CD4-positive, alpha-beta T cell treated with Interferon alpha-2 for 1 hour (primary cell): Measurements from ENCODE around the gene KRTAP4-11.
"Not testable (repeated sequence)": the region's sequence is repeated elsewhere in the genome, so short reads cannot be mapped to it uniquely, and the experiment has no call there.

Source experiments
- DNase-seq, 2 donors: peaks; one replicate each; pipeline ENCODE4 v3.0.0-alpha.2; 2020 to 2022

The KRTAP4-11 gene

DNA sequence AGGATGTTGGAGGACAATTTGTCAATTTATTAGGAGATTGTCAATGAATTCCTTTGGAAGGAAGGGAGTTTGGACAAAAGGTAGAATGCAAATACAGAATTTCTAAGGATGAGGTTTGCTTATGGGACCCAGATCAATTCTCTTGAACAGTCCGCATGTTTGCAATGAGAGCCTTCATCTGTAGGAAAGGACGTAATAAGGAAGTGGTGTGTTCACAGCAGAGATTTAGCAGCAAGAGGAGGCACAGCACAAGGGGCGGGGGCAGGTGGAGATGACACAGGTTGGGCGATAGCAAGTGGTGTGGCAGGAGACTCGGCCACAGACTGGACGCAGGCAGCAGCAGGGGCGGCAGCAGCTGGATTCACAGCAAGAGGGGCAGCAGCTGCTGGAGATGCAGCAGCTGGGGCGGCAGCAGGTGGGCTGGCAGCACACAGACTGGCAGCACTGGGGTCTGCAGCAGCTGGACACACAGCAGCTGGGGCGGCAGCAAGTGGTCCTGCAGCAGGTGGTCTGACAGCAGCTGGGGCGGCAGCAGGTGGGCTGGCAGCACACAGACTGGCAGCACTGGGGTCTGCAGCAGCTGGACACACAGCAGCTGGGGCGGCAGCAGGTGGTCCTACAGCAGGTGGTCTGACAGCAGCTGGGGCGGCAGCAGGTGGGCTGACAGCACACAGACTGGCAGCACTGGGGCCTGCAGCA lies 5.3 kb upstream of the KRTAP4-11 start:
- DNase-seq = not testable (repeated sequence)

DNA sequence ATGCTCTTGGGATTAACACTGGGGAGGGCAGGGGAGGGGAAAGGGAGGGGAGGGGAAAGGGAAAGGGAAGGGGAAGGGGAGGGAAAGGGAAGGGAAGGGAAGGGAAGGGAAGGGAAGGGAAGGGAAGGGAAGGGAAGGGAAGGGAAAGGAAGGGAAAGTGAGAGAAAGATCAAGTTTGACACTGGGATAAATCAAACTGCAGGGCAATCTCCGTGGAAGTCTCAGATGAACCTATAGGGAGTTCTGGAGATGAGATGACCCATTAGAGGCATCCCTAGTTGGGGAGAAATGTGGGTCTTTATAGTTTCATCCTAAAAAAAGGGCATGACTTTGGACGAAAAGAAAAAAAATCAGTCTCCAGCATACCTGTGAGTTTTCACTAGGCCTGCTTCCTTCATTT lies 3.6 kb upstream of the KRTAP4-11 start:
- no peak for DNase-seq

DNA sequence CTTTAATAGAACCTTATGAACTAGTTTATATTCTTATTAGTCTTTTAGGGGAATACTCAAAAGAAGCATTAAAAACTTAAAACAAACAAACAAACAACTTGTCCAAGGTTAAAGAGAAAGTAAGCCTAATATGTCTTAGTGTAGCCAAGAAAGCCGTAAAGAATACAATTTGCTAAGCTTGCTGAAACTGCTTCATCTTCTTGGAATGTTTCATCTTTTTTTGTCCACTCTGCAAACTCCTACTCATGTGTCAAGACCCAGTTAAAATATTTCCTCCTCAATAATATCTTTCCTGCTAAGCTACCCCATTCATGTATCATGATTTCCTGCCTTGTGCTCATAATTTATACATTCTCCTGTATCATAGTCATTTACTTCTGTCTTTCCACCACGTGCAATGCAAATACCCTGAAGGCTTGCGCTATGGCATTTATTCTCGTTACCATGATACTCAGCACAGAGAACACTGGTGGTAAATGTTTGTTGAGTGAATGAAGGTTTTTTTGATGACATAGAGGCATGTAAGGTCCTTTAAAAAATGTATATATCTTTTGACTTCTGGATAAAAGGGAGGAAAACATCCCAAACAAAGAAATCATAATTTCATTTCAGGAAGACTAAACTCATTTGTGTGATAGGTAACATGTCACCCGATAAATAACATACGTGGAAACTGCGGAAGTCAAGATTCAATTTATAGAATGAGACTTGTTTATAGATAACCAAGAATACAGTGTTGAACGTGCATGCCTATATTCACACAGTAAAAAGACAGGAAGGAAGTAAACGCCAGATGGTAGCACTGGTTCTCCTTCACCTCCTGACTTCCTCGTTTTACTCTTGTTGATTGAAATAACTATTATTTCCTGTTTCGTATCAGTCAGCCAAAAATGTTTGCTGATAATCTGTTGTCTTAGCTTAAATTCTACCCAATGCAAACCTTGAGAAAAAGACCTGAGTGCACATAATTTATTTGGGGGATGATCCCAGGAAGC lies 1.8 kb upstream of the KRTAP4-11 start:
- peak; percentile 24 to 35 for DNase-seq

DNA sequence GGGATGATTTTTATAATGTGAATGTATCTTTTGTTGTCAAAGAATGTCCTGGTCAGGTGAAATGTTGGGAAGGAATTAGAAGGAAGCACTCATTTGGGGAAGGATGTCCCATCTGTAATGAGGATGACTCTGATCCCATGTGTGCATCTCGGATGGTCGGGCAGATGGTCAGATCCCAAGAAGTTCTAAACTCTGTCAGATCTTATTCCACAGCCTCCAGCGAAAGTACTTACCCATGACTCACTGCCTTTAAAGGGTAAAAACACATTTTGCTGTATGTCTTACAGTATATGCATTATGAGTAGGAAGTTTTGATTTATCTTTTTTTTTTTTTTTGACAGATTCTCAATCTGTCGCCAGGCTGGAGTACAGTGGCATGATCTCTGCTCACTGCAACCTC lies 548 bp upstream of the KRTAP4-11 start:
- DNase-seq = no peak

DNA sequence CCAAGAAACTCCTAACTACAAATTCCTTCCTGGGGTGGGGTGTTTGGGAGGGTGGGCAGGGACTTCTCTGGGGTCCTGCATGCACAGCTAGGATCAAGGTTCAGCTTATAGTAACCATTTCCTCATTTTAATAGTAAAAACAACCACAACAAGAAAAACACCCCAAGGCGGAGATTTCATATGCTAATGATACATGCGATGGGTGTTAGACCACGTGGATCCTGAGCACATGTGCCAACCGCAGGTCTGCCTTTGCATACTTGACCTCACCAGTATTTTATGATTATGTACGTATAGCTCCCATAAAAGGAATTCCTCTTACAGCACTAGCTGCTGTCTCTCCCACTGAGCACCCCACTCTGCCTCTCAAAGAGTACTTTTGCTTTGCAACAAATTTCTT lies 1.9 kb downstream of the KRTAP4-11 start:
- peak in 1 of 2 donors; percentile 33 for DNase-seq

DNA sequence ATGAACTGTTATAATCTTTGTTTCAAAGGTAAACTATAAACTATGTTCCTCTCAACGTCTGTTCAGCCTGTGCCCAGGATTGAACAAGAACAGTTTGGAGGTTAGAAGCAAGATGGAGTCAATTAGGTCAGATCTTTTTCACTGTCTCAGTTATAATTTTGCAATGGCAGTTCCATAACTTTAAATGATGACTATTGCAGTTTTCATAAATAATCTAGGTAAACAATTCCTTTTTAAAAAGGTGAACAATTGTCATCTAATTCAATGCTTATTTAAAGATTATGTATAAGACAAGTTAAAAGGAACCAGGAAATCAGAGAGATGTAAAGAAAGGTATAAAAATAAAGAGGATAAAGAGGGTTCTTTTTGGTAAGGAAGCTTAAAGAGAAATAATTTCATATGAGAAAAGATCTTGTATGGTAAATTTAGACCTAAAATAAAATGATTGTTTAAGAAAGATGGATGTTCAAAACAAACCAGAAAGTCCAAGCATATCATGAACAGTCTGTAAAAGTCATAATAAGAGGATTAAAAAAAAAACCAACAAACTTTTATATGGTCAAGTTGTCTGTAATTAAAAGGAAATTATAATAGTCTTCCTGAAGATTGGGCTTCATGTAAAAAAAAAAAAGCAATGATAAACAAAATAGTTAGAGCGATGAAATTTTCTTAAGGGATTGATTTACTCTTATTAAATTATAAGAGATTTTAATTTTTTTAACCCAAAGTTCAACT lies 6.9 kb downstream of the KRTAP4-11 start:
- no peak for DNase-seq

DNA sequence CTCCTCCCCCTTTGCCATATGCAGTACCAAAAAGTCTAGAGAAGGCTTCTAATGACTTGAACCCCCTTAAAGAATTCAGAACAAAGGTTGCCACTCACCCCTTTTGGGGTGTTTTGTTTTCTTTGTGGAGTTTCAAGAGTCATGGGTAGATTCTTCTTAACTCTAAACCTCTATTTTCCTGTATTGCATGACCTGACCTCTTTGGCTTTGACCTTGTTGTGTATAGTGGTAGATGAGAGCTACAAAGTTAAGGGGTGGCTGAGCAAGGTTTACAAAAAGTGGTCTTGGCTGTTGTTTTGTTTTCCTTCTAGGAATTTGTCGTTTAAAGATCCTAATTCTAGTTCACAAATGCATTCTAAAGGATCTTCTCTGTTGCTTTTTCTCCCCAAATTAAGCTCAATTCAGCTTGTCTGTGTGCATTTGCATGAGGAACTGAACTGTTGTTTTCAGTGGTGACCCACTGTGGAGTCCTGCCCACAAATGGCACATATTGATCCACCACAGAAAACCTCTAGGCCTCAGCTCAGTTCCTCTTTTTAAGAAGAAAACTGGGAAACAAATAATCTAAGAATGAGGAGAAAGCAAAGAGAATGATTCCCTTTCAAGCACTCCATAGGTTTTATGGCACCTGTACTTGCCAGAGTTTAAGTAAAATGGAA lies 9.3 kb downstream of the KRTAP4-11 start:
- not testable (repeated sequence) for DNase-seq

DNA sequence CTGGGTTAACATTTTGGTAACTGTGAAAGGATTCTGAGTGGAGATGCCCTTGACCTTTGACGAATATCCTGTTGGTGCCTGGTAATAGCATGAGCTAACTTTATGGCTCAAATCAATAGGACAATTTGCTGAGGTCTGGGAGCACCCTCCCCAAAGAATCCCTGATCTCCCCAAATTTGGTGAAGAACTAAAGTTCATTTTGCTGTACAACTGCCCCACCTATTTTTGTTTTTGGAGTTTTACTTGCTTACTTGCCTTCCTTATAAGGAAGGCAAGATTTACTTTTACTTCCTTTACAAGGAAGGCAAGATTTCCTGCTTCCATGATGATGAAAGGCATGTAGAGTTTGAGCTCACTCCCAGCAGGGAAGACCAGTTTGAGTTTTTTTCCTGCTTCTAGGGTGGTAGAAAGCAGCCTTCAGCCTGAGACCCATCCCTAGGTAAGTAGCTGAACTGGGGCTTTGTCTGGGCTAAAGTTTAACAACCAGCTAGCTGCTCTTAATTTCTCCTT lies 10.2 kb downstream of the KRTAP4-11 start:
- no peak for DNase-seq

DNA sequence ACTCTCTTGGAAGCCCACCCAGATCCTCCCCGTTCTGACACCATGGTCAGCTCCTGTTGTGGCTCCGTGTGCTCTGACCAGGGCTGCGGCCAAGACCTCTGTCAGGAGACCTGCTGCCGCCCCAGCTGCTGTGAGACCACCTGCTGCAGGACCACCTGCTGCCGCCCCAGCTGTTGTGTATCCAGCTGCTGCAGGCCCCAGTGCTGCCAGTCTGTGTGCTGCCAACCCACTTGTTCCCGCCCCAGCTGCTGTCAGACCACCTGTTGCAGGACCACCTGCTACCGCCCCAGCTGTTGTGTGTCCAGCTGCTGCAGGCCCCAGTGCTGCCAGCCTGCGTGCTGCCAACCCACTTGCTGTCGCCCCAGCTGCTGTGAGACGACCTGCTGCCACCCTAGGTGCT lies 12.8 kb downstream of the KRTAP4-11 start, which contains the start of gene KRTAP4-9:
Gene KRTAP4-9 (plus strand): TSS at position 43 of the 400 bp plus-strand sequence. CDS start 0 bp downstream, at position 43.
- DNase-seq = not testable (repeated sequence)

DNA sequence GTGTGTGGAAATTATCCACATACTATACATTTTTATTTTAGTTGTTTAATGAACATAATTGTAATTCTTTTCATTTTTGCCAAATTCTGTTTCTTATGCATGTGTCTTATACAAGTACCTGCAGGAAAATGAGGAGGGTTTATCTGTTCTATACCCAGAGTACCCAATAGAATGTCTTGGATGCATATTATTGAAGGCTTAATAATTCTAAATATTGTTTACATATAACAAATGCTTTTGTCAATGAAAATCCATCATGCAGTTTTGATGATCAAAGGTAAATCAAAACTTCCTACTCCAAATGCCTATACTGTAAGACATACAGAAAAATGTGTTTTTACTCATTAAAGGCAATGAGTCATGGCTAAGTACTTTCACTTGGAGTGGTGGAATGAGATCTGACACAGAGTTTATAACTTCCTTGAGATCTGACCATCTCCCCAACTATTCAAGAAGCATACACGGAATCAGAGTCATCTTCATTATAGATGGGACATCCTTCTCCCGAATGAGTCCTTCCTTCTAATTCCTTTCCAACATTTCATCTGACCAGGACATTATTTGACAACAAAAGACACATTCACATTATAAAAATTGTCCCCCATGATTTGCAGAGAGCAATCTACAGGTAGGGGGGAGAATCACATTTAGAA lies 13.7 kb downstream of the KRTAP4-11 start:
- not testable (repeated sequence) for DNase-seq

DNA sequence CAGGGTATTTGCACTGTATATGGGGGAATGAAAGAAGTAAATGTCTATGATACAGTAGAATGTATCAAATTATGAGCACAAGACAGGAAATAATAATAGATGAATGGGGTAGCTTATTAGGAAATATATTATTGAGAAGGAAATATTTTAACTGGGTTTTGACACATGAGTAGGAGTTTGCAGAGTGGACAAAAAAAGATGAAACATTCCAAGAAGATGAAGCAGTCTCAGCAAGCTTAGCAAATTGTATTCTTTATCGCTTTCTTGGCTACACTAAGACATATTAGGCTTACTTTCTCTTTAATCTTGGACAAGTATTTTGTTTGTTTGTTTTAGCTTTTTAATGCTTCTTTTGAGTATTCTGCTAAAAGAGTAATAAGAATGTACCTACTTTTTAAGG lies 14.3 kb downstream of the KRTAP4-11 start:
- no peak for DNase-seq

DNA sequence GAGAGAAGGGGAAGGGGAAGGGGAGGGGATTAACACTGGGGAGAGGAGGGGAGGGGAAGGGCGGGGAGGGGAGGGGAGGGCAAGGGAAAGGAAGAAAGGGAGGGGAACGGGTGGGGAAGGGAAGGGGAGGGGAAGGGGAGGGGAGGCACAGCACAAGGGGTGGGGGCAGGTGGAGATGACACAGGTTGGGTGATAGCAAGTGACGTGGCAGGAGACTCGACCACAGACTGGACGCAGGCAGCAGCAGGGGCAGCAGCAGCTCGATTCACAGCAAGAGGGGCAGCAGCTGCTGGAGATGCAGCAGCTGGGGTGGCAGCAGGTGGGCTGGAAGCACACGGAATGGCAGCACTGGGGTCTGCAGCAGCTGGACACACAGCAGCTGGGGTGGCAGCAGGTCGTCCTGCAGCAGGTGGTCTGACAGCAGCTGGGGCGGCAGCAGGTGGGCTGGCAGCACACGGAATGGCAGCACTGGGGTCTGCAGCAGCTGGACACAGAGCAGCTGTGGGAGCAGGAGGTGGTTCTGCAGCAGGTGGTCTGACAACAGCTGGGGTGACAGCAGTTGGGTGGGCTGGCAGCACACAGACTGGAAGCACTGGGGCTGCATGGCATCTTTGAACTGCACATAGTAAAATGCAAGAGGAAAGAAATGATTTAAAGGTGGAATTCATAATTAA lies 16.4 kb downstream of the KRTAP4-11 start, which contains the start of gene KRTAP4-16:
Gene KRTAP4-16 (minus strand): TSS at position 624 of the 674 bp plus-strand sequence. CDS start 0 bp downstream, at position 624.
- DNase-seq = no peak

DNA sequence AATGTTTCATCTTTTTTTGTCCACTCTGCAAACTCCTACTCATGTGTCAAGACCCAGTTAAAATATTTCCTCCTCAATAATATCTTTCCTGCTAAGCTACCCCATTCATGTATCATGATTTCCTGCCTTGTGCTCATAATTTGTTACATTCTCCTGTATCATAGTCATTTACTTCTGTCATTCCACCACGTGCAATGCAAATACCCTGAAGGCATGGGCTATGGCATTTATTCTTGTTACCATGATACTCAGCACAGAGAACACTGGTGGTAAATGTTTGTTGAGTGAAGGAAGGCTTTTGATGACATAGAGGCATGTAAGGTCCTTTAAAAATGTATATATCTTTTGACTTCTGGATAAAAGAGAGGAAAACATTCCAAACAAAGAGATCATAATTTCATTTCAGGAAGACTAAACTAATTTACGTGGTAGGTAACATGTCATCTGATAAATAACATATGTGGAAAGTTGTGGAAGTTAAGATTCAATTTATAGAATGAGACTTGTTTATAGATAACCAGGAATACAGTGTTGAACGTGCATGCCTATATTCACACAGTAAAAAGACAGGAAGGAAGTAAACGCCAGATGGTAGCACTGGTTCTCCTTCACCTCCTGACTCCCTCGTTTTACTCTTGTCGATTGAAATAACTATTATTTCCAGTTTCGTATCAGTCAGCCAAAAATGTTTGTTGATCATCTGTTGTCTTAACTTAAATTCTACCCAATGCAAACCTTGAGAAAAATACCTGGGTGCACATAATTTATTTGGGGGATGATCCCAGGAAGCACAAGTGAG lies 18.3 kb downstream of the KRTAP4-11 start:
- not testable (repeated sequence) for DNase-seq

DNA sequence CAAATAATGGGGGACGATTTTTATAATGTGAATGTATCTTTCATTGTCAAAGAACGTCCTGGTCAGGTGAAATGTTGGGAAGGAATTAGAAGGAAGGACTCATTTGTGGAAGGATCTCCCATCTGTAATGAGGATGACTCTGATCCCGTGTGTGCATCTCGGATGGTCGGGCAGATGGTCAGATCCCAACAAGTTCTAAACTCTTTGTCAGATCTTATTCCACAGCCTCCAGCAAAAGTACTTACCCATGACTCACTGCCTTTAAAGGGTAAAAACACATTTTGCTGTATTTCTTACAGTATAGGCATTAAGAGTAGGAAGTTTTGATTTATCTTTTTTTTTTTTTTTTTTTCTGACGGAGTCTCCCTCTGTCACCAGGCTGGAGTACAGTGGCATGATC lies 19.7 kb downstream of the KRTAP4-11 start:
- DNase-seq = no peak

DNA sequence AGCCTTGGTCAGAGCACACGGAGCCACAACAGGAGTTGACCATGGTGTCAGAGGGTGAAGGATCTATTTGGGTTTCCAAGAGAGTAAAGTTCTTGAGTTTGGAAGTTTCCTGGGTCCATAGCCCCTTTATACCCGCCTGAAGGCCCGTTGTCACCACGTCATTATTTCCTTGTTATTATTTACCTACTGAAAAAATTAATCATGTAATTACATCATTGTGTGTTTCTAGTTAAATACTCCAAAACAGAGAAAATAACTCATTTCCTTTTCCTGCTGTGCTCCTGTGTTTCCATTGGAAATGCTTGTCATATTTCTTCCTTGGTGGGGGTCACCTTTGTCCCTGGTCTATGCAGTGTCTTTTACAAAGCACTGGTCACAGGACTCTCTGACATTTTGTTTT lies 20.1 kb downstream of the KRTAP4-11 start, which contains the start of gene KRTAP4-8:
Gene KRTAP4-8 (minus strand): TSS at position 101 of the 400 bp plus-strand sequence. CDS start 58 bp downstream, at position 43.
- no peak for DNase-seq

DNA sequence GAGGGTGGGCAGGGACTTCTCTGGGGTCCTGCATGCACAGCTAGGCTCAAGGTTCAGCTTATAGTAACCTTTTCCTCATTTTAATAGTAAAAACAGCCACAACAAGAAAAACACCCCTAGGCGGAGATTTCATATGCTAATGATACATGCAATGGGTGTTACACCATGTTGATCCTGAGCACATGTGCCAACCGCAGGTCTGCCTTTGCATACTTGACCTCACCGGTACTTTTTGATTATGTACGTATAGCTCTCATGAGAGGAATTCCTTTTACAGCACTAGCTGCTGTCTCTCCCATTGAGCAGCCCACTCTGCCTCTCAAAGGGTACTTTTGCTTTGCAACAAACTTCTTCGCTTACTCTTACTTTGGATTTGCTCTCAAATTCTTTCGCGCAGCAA lies 22.1 kb downstream of the KRTAP4-11 start:
- DNase-seq = no peak

DNA sequence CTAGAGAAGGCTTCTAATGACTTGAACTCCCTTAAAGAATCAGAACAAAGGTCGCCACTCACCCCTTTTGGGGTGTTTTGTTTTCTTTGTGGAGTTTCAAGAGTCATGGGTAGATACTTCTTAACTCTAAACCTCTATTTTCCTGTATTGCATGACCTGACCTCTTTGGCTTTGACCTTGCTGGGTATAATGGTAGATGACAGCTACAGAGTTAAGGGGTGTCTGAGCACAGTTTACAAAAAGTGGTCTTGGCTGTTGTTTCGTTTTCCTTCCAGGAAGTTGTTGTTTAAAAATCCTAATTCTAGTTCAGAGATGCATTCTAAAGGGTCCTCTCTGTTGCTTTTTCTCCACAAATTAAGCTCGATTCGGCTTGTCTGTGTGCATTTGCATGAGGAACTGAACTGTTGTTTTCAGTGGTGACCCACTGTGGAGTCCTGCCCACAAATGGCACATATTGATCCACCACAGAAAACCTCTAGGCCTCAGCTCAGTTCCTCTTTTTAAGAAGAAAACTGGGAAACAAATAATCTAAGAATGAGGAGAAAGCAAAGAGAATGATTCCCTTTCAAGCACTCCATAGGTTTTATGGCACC lies 29.3 kb downstream of the KRTAP4-11 start:
- not testable (repeated sequence) for DNase-seq

DNA sequence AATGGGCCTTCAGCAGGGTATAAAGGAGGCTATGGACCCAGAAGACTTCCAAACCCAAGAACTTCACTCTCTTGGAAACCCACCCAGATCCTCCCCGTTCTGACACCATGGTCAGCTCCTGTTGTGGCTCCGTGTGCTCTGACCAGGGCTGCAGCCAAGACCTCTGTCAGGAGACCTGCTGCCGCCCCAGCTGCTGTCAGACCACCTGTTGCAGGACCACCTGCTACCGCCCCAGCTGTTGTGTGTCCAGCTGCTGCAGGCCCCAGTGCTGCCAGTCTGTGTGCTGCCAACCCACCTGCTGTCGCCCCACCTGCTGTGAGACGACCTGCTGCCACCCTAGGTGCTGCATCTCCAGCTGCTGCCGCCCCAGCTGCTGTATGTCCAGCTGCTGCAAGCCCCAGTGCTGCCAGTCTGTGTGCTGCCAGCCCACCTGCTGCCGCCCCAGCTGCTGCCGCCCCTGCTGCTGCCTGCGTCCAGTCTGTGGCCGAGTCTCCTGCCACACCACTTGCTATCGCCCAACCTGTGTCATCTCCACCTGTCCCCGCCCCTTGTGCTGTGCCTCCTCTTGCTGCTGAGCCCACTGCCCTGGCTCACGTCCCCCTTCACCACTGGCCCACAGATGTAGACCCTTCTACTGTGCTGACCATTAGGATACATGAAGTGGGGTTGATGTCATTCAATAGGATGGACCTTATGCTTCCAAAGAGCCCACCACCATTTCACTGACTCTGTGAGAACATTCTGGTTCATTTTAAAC lies 33.9 kb downstream of the KRTAP4-11 start, which contains the start of gene KRTAP4-7:
Gene KRTAP4-7 (plus strand): TSS at position 51 of the 757 bp plus-strand sequence. CDS start 57 bp downstream, at position 108.
- DNase-seq = not testable (repeated sequence)
